Tibial artery (tissue), 4 donors: ENCODE data around the gene C1S.
"Not testable (repeated sequence)": the region's sequence is repeated elsewhere in the genome, so short reads cannot be mapped to it uniquely, and the experiment has no call there.

Source experiments
- DNase-seq, 2 donors: peaks; one replicate each; pipeline ENCODE4 v3.0.0-alpha.2; 2019
- H3K27ac ChIP-seq, 2 donors: fragments of 200-600 bp; sonication (generic) in 1 of 2; 1 replicate in 1 of 2; 2 replicates in 1 of 2; pipeline ENCODE4 v1.5.1; 2018 to 2019; ENCODE audit warnings: mild to moderate bottlenecking in 1 of 2
- H3K27me3 ChIP-seq, 2 donors: fragments of 200-600 bp; sonication (generic) in 1 of 2; one replicate each; pipeline versions ENCODE4 v1.5.1 to v1.6.0; 2016 to 2019
- H3K36me3 ChIP-seq, 3 donors: fragments of 200-600 bp; sonication (generic) in 2 of 3; one replicate each; pipeline ENCODE4 v1.5.1; 2016 to 2019; ENCODE audit warnings: mild to moderate bottlenecking in 2 of 3
- H3K4me1 ChIP-seq, 4 donors: fragments of 200-600 bp; sonication (generic) in 2 of 4; 1 replicate in 3 of 4; 2 replicates in 1 of 4; pipeline ENCODE4 v1.5.1; 2016 to 2019
- H3K4me3 ChIP-seq, 2 donors: fragments of 200-600 bp; sonication (generic) in 1 of 2; 1 replicate in 1 of 2; 2 replicates in 1 of 2; pipeline ENCODE4 v1.5.1; 2018 to 2019; ENCODE audit warnings: mild to moderate bottlenecking in 2 of 2
- H3K9me3 ChIP-seq, 3 donors: fragments of 200-600 bp; sonication (generic) in 1 of 3; one replicate each; pipeline ENCODE4 v1.5.1; 2016 to 2019
- intact Hi-C: fragments of 100-400 bp; cut with DNase I; formaldehyde crosslinking; loops from one replicate; pipeline ENCODE4 v1.15.0; 2023; ENCODE audit warnings: low total_unique reads
- TF ChIP-seq, protein P1 (sequence below), 2 experiments: fragments of 200-600 bp in 1 of 2; fragments of 450-650 bp in 1 of 2; IDR thresholded peaks; one replicate each; pipeline ENCODE4 v1.5.1; 2017 to 2019; ENCODE audit warnings: antibody characterized with exemption in 2 of 2, mild to moderate bottlenecking in 1 of 2, moderate library complexity in 1 of 2

C1S gene

DNA sequence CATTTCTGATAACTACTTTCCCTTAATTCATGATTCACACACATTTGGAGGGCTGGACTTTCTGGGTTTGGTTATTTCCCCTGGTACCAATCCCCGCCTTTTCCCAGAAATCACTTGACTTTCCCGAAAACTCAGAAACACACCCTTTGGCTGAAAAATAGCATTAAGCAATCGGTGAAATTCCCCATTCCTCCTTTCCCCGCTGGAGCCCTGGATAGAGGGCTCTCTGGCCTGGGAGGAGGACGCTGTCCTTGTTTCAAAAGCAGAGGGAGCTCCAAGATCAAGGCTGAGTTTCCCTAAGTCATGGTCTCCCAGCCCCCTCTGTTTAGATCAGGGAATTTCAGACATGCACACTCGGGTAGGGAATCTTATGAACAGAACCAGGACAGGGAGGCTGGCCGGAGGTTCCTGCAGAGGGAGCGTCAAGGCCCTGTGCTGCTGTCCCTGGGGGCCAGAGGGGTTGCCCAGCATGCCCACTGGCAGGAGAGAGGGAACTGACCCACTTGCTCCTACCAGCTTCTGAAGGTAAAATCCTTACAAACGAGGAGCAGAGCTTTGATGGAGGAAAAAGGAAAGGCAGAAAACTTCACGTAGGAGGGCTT lies at the start of gene C1S:
TSS of gene C1S (plus strand) at position 366 of the 602 bp plus-strand sequence. CDS start 1,195 bp downstream, outside the sequence.
- Histone ChIP-seq H3K27ac (peak within 1 kb of the TSS; percentile 77 to 85), H3K27me3 (peaks cover 0 to 3% of the 10 kb centered on the region in 2 donors), H3K9me3 (no peaks in the 10 kb centered on the region), H3K4me1 (peaks cover 0 to 35% (median 12%) of the 10 kb centered on the region in 4 donors), H3K36me3 (peaks cover 0 to 9% (median 0%) of the 10 kb centered on the region in 3 donors), H3K4me3 (peak within 1 kb of the TSS; percentile 43 to 52)
- TF ChIP-seq, protein P1, sequence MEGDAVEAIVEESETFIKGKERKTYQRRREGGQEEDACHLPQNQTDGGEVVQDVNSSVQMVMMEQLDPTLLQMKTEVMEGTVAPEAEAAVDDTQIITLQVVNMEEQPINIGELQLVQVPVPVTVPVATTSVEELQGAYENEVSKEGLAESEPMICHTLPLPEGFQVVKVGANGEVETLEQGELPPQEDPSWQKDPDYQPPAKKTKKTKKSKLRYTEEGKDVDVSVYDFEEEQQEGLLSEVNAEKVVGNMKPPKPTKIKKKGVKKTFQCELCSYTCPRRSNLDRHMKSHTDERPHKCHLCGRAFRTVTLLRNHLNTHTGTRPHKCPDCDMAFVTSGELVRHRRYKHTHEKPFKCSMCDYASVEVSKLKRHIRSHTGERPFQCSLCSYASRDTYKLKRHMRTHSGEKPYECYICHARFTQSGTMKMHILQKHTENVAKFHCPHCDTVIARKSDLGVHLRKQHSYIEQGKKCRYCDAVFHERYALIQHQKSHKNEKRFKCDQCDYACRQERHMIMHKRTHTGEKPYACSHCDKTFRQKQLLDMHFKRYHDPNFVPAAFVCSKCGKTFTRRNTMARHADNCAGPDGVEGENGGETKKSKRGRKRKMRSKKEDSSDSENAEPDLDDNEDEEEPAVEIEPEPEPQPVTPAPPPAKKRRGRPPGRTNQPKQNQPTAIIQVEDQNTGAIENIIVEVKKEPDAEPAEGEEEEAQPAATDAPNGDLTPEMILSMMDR (IDR thresholded peaks at IDR 0.05) = peak; percentile 93 to 95
- DNase-seq = peak; percentile 88 to 94
- intact Hi-C loops = loop anchor here (2.0 to 5.0 kb wide), 2 partner anchors 32 to 52 kb away; partner anchors contain the start of gene C1R

DNA sequence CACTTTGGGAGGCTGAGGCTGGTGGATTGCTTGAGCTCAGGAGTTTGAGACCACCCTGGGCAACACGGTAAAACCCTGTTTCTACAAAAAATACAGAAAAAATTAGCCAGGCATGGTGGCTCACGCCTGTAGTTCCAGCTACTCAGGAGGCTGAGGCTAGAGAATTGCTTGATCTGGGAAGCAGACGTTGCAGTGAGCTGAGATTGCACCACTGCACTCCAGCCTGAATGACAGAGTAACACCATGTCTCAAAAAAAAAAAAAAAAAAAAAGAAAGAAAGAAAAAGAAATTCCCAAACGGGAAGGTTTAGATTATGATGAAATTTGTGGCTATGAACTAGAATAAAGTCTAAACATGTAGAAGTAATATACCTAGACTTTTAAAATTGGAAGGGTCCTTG lies 49.1 kb upstream of the C1S start:
- H3K27me3 ChIP-seq, DNase-seq, H3K27ac ChIP-seq, intact Hi-C loops, H3K9me3 ChIP-seq, H3K4me1 ChIP-seq, H3K4me3 ChIP-seq: not testable (repeated sequence)
- H3K36me3 ChIP-seq = peaks cover 0 to 44% (median 4%) of the 10 kb centered on the region in 3 donors

DNA sequence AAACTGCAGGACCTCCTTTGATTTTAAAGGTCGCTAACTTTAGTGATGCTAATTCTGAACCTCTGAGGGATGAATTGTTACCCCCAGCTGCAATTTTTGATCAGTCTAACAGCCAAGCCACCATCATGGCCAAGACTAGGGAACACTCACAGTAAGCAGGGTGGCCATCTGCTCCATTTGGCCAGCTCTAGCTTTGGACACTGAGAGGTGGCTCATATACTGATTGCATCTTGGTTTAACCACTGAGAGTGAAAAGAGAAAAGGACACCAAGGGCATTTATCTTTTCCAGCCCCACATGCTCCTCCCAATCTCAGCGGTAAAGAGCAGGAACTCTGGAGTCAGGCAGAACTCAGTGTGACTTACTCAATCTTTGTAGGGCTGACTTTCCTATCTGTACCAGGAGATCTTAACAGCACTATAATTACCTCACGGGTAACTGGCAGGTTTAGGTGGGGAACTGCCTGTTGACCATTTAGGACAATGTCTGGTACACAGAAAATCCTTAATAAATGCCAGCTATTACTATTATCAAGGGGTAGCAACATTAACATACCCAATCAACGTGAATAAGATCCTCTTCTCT lies 48.4 kb upstream of the C1S start:
- TF ChIP-seq, protein P1 (IDR thresholded peaks at IDR 0.05) = no peak
- no peaks in the 10 kb centered on the region for H3K9me3 ChIP-seq
- peaks cover 0 to 15% (median 9%) of the 10 kb centered on the region in 4 donors for H3K4me1 ChIP-seq
- intact Hi-C loops = no loop called here
- H3K27me3 ChIP-seq = no peaks in the 10 kb centered on the region
- DNase-seq = no peak
- H3K27ac ChIP-seq = no peak overlapping the region
- H3K4me3 ChIP-seq = no peak overlapping the region
- peaks cover 0 to 44% (median 4%) of the 10 kb centered on the region in 3 donors for H3K36me3 ChIP-seq

DNA sequence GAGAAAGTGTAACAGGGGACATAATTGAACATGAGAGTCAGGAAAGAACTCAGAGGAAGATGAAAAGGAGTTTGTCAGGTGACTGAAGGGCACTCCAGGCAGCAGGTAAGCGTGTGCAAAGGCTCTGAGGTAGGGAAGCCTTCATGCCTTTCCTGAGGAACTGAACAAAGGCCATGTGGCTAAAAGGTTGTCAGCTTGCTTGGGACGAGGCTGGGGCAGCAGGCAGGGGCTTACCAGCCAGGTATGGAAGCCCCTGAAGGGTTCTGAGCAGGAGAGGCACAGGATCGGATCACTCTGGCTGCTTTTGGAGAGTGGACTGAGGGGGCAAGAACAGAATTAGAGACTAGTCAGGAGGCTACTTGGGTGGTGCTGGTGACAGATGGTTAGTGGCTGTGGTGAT lies 47.4 kb upstream of the C1S start:
- Histone ChIP-seq H3K36me3 (peaks cover 0 to 44% (median 4%) of the 10 kb centered on the region in 3 donors), H3K9me3 (no peaks in the 10 kb centered on the region), H3K4me3 (no peak overlapping the region), H3K27me3 (no peaks in the 10 kb centered on the region), H3K27ac (no peak overlapping the region), H3K4me1 (peaks cover 0 to 22% (median 15%) of the 10 kb centered on the region in 4 donors)
- no peak for DNase-seq
- TF ChIP-seq, protein P1 (IDR thresholded peaks at IDR 0.05) = no peak
- intact Hi-C loops = no loop called here

DNA sequence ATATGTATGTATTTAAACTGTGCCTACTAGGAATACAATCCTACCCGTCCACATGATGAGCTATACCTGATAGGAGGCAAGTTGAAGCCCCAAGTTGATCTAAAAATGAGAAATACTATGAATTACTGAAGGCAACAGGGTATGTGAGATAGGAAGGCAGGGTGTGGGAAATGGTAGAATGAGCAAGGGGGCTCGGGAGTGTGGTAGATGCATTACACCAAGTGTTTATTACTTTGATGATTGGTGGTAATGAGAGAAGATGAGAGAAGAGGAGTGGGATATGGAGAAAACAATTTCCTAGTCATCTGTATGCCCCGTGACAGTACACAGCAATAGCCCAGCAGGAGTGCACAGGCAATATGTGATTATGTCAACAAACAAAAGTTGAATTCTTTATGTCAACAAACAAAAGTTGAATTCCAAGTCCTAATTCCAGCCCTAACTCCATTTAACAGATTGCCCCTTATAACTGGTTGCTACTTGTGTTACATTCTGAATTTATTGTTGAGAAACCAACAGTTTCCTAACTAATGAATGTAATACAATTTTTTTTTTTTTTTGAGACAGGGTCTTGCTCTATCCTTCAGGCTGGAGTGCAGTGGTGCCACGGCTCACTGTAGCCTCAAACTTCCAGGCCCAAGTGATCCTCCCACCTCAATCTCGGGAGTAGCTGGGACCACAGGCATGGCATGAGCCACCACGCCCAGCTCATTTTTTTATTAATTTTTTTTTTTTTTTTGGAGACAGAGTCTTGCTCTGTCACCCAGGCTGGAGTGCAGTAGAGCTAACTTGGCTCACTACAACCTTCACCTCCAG lies 44.8 kb upstream of the C1S start:
- intact Hi-C loops = loop anchor here (5.0 kb wide), 2 partner anchors 43 to 92 kb away; partner anchors contain the start of genes C1RL, EMG1 and PHB2
- no peak overlapping the region for H3K27ac ChIP-seq
- TF ChIP-seq, protein P1 (IDR thresholded peaks at IDR 0.05) = no peak
- H3K36me3 ChIP-seq = peaks cover 0 to 25% (median 4%) of the 10 kb centered on the region in 3 donors
- H3K4me1 ChIP-seq = peaks cover 0 to 31% (median 17%) of the 10 kb centered on the region in 4 donors
- DNase-seq = no peak
- no peak overlapping the region for H3K4me3 ChIP-seq
- no peaks in the 10 kb centered on the region for H3K9me3 ChIP-seq
- H3K27me3 ChIP-seq = no peaks in the 10 kb centered on the region
